Myocyte (in vitro differentiated cells): ENCODE measurements around the gene TRIM33. TPM values are rescaled to one million over a fixed set of nuclear protein-coding genes. Genes with fewer than 3 reads are reported as not detected.
"Not testable (repeated sequence)": the region's sequence is repeated elsewhere in the genome, so short reads cannot be mapped to it uniquely, and the experiment has no call there.

Experiments
- DNase-seq: peaks from one replicate; pipeline ENCODE4 v3.0.0-alpha.2; 2012; ENCODE audit warnings: low read depth
- total RNA-seq: library from RNA; depleted of rRNA; stranded (reverse); fragments of >200 nt; gene quantifications from 2 replicates; pipeline ENCODE4 v1.2.3, GENCODE V29; 2014

Gene TRIM33
- total RNA-seq, 1 donor from 2014 or later = 19.1 TPM

DNA sequence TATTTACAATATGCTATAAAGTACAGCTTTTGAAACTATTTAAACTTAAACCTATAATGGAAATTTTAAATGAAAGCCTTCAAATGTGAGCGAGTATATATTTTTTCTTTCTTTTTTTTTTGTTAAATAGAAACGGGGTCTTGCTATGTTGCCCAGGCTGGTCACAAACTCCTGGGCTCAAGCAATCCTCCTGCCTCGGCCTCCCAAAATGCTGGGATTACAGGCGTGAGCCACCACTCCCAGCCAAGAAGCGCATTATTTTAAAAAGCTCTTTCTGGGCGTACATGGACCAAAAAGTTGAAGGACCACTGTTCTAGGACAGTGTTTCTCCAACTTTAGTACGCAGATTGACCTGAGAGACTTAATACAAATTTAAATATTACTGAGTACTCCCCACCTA, 87.5 kb downstream of the TRIM33 start:
- DNase-seq = no peak

DNA sequence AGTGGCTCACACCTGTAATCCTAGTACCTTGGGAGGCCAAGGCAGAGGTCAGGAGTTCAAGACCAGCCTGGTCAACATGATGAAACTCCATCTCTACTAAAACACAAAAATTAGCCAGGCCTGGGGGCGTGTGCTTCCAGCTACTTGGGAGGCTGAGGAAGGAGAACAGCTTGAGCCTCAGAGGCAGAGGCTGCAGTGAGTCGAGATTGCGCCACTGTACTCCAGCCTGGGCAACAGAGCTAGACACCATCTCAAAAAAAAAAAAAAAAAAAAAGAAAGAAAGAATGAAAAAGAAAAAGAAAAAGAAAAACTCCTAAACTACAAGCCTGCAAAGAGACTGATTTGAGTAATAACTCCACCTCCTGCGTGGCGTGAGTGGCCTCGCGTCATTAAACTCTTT, 92.1 kb downstream of the TRIM33 start:
- not testable (repeated sequence) for DNase-seq

DNA sequence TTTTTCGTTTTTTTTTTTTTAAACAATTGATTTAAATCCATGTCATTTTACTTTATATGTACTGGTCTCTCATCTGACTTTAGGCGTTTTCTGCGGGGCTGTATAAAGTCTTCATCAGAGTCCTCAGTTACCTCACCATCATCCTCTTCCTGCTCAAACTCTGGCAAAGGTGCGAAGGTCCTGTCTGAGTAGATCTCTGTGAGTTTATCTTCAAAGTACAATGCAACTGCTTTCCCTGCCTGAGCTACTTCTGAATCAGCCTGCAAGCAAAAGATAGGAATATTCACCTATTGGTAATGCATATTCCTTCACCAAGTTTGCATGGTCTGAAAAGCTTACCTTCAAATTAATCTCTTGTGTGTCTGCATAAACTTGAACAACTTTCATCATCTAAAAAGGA, 113.4 kb downstream of the TRIM33 start:
- no peak for DNase-seq

DNA sequence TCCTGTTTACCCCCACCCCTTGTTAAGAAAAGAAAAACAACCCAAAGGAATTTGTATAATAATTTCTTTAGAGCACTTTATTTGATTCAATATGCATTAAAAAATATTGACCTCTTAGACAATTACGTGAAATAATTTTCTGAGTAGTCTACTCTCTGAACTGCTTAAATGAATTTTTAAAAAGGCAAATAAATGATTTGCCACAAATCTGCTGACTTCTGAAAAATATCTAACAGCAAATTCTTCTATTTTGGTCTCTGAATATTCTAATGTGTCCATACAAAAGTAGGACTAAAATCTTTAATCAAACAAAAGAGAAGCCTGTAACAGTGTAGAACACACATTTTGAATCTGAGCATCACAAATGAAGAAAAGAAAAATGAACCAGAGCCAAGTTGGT, 115.1 kb downstream of the TRIM33 start:
- DNase-seq = no peak

DNA sequence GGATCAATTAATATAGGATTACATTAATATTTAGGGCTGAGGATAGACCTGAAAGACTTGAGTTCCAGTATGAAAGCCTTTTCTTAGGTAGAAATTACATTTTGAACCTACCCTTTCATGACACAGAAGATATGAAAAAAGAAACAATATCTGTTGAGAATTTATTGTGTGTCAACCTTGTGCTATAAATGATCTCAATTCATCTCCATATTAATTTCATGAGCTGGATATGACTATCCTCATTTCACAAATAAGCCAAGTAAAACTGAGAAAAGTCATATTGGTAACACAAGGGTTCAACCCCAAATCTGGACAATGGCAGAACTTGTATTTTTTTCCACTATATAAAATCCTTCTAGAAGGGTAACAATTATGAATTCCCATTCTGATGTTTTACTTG, 120.0 kb downstream of the TRIM33 start:
- no peak for DNase-seq

DNA sequence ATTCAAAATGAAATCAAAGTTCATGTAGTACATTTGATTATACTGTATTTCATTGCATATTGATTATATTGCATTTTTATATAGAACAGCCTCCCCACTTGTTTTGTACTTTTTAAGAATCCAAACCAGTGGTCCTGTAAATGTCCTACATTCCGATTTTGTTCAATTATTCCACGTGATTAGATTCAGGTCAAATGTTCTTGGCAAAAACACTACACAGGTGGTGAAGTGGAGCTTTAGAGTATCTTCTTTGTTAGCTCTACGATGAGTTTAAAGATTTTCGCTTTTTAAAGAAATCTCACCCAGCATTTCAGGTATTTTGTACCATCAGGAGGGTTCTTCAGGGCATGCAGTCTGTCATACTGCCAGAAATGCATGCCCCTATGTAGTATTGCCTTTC, 120.6 kb downstream of the TRIM33 start:
- no peak for DNase-seq

DNA sequence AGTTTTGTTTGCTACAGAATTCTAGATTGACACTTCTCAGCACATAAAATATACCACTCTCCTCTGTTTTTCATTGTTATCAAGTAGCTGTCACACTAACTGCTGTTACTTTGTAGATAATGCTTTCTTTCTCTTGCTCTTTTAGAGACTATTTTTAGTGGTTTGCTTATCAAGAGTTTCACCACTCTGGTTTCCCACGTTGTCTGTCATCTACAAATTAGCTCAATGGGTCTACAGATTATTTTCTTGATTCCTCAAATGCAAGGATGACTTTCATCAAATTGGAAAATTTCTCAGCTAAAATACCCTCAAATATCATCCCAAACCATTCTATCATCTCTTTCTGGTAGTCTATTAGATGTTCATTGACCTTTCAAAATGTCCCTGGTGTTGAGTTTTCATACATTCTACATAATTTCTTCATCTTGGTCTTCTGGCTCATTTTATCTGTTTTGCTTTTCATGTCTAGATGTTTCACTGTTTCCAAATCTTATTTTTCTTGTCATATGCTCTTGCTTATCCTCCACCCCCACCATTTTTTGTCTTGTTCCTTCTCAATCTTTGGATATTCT, 122.5 kb downstream of the TRIM33 start:
- no peak for DNase-seq

DNA sequence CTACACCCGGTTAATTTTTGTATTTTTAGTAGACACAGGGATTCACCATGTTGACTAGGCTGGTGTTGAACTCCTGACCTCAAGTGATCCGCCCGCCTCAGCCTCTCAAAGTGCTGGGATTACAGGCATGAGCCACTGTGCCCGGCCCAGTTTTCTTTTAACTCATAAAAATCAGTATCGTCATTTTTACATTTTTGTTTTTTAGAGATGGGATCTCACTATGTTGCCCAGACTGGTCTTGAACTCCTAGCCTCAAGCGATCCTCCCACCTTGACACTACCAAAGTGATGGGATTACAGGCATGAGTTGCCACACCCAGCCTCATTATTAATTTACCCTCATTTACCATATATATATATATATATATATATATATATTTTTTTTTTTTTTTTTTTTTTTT, 123.4 kb downstream of the TRIM33 start:
- DNase-seq = not testable (repeated sequence)

DNA sequence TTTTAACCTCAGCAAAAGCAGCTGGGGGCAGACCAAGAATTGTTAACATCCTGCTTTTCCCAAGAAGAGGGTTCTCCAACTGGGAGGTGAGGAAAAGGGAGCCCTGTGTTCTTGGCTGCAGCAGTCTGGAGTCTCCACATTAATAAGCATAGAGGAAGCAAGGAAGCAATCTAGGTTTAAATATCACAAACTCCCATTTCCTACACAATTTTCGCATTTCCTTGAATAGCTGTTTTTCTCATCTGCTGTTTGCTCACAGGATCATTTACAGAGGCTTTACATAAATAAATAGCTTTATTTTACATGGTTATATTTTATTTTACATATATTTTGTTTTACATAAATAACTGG, 124.0 kb downstream of the TRIM33 start:
- no peak for DNase-seq

DNA sequence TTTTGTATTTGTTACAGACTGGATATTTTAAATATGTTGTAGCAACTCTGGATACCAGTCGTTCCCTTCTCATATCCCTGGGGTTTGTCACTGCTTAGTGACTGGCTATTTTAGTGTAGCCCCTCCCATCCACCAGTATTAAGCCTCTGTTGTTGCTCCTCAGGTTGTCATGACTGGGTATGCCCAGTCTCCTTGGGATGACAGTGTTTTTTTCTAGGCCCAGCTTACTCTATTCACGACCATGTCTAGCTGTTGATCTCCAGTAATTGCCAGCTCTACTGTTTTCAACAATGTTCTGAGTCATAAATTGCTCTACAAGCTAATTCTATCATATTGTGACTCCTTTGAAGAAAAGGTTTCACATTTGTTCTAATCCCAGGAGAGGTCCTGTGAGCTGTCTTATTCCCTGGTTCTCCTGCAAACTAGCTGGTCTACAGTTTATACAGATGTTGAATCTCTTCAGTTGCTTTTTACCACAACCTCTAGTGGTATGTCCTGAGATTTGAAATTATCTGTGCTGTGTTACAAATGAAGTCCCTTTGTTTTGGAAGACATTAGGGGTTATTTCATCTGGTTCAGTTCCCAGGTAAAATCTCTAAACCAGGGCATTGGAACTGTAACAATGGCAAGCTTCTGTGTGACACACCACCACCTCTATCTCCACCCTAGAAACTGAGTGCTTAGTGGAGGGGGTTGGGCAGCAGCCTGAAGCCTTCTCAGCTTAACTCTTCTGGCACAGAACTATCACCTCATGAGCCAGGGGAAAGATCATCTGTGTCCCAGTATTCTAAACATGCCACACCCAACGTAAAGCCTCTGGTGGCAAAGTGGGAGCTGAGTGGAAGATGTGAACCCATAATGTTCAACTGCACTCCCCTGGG, 124.6 kb downstream of the TRIM33 start:
- DNase-seq = no peak

DNA sequence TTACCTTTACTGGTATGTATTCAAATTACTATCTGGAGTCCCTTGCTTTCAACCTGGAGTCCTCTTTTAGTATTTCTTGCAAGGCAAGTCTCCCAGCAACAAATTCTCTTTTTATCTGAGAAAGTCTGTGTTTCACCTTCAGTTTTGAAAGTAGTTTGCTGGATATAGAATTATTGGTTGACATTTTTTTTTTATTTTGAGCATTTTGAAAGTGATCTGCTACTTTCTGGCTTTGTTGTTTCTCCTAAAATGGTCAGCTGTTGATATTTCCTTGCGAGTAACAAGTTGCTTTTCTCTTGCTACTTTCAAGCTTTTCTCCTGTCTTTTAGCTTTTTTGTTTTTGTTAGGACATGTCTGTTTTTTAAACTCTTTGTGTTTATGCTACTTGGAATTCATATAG, 126.1 kb downstream of the TRIM33 start:
- no peak for DNase-seq

DNA sequence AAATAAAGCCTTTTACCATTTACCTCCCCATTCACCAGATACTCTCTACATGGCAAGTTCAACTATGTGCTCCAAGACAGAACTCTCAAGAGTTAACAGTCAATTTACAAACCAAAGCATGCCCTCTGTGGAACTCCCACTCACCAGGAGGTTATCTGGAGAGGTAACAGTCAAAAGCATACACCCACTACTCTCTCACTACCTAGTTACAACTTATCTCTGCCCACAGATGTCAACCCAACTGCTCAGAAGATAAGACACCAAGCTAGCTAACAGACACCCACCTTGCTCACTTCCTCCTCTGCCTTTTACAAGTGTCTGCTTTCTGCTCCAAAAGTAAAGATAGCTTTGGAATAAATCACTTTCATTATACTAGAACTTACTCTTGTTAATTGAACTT, 131.0 kb downstream of the TRIM33 start:
- DNase-seq = no peak

DNA sequence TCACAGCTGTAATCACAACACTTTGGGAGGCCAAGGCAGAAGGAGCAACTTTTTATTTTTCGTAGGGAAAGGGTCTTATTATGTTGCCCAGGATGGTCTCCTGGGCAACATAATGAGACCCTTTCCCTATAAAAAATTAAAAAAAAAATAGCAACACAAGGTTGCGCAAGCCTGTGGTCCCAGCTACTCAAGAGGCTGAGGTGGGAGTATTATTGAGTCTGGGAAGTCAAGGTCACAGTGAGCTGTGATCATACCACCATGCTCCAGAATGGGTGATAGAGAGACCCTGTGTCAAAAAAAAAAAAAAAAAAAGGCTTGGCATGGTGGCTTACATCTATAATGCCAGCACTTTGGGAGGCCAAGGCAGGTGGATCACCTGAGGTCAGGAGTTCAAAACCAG, 131.6 kb downstream of the TRIM33 start:
- no peak for DNase-seq

DNA sequence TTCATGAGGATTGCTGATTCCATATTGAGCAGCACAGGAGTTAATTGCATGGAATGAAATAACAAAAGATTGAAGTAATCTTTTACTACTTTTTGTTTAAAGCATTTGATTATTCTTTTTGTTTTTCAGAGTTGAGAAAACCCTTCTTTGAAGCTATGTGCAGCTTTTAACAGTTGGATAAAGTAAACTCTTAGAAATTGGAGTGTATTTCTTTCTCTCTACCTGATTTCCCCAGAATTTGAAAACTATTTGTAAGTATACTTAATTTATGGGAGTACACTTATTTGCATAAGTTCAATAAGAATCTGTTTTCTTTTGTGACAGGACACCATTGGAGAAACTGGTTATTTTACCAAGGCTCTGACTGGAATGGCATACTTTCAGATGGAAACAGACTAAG, 133.6 kb downstream of the TRIM33 start:
- no peak for DNase-seq

DNA sequence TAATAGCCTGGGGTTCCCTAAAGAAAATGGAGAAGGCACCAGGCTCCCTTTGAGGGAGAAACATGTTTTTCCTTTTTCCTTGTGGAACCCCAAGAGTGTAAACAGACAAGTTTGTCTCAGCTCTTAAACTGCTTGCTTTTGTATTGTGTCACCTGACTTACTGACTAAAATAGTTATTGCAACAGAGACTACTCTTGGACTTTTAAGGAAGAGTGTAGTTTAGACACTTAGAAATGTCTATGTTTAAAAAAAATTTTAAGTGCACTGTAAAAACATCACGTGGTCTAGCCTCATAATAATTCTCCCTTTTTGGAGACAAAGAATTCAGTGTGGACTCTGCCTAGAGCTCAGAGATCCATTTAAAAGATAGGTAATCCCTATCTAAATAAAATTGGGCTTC, 141.1 kb downstream of the TRIM33 start:
- DNase-seq = peak; percentile 32

DNA sequence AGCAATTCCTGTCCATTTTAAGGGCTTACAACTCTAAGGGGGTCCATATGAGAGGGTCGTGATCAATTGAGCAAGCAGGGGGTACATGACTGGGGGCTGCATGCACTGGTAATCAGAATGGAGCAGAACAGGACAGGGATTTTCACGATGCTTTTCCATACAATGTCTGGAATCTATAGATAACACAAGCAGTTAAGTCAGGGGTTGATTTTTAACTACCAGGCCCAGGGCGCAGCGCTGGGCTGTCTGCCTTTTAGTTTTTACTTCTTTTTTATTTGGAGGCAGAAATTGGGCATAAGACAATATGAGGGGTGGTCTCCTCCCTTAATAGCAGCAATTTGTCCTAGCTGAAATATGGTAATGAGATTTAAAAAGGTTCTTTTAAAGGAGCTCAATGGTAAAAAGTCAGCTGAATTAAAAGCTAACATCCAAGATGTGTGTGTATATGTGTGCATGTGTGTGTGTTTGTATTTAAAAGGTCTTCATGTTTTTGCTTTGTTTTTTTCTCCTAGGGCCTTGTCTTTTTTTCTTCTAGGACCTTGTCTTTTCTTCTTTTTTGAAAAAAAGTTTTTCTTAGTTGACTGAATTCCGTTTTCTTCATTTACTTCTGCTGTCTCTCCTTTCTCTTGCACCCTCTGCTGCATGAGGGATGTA, 141.6 kb downstream of the TRIM33 start:
- DNase-seq = not testable (repeated sequence)

DNA sequence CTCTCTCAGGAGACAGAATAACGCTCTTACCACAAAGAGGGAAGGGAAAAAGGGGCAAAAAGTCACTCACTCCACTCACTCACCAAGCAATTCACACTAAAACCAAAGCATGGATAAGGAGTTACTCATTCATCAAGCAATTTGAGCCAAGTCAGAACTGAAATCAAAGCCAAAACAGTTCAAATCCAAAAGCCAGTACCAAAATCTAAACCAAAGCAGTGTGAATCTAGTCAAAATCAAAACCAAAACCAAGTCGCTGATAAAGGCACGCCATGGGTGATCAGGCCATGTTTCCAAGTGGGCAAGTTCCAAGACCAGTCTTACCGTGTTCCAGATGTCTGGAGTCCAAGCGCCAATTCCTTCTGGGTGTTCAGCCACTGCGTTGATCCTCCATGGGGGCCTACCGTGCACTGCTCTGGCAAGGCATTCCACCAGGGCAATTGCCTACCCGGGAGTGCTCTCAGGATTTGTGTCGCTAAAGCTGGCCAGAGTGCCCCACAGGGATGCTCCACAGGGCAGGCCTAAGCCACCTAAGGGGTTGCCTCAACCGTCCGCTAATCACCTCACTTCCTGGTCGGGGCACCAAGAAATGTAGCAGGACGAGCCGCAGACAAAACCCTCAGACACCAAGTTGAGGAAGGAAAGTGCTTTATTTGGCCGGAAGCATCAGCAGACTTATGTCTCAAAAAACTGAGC, 142.3 kb downstream of the TRIM33 start:
- DNase-seq = no peak

DNA sequence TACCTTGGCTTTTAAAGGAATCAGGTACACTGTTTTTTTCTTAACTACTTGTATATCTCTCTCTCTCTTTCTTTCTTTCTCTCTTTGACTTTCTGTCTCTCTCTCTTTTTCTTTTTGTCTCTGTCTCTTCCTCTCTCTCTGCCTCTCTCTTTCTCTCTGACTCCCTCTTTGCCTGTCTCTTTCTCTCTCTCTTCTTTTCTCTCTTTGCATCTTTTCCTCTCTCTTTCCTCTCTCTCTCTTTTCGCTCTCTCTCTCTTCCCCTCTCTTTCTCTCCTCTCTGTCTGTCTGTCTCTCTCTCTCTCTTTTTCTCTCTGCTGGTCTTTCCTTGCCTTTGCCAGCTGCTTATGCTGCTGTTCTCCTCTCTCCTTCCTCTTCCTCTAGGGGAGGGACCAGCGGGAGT, 143.2 kb downstream of the TRIM33 start:
- no peak for DNase-seq

DNA sequence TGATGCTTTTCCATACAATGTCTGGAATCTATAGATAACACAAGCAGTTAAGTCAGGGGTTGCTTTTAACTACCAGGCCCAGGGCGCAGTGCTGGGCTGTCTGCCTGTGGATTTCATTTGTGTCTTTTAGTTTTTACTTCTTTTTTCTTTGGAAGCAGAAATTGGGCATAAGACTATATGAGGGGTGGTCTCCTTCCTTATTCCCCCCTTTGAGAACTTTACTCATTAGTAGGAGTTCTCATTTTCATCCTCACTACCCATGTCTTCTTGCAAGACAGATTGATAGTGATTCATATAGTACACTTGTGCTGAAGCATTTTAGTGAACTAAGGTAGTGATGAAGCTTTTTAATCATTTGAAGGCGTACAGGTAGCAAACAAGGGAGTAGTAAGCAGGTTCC, 147.8 kb downstream of the TRIM33 start:
- DNase-seq = not testable (repeated sequence)

DNA sequence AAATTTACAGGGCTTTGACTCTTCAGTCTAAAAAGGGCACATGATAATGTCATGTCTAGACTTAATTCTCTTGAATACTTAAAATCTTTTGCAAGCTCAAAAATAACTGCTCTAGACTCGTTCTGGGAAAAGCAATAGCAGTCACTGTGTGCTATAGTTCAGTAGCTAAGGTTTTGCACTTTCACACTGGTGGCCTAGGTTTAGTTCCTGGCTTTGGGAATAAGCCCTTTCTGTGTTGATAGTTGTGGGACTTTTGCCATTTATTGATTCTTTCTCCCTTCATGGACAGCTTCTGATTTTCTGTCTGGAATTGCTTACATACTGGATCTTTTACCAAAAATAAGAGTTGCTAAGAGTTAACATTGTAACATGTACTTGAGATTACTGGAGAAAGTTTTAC, 151.2 kb downstream of the TRIM33 start:
- no peak for DNase-seq

DNA sequence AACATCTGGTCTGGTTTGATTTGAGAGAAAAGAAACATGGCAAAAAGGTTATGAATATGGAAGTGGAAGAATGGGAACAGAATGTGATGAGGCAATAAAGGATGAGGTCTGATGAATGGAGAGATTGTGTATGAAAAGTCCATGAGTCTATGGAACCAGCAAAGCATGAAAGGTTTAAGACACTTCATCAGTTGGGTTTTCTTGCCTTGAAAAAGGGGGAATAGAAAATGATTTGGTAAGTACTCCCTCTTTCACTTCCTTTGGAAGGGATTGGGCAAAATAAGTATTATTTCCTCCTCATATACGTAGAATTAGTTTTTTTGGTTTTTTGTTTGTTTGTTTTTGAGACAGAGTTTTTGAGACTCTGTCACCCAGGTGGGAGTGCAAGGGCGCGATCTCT, 155.8 kb downstream of the TRIM33 start:
- DNase-seq = no peak

DNA sequence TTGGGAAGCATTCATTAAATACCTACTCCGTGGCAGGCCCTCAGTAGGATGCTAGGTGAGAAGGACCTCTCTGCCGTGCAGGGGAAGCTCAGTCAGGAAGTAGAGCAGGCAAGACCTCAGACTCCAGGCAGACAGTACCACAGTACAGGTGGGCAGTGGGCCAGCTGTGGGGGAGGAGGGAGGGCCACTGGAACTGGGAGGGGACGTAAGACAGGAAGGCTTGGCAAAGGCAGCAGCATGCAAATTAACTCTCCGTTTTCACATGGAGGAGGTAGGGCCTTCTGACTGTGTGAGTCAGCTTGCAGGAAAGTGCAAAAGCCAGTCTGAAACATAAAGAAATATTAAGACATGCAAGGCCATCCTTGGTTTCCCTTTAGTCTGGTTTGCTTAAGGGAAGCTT, 157.7 kb downstream of the TRIM33 start:
- peak; percentile 69 for DNase-seq
